Measurements from ENCODE around the gene CTSW. TPM values are rescaled to one million over a fixed set of nuclear protein-coding genes. Genes with fewer than 3 reads are reported as not detected.

CTSW gene
- total RNA-seq, 1 donor = not detected

GRCh38 chr11:65856689-65857499 lies 22.7 kb upstream of the CTSW start:
- H3K36me3 ChIP-seq (ENCODE audit: insufficient read depth, low read length) = peaks cover 49% of the 10 kb centered on the region
- H3K9me3 ChIP-seq (ENCODE audit: low read depth, low read length) = no peaks in the 10 kb centered on the region
- H2AFZ ChIP-seq (ENCODE audit: low read length) = peak overlapping the region; percentile 70
- peak overlapping the region; percentile 40 for H3K27ac ChIP-seq (ENCODE audit: low read depth, low read length)
- peak; percentile 95 for DNase-seq (ENCODE audit: insufficient read length, low spot score, missing footprints)
- peaks cover 64% of the 10 kb centered on the region for H3K79me2 ChIP-seq (ENCODE audit: insufficient read depth, low read length)
- H3K4me2 ChIP-seq (ENCODE audit: insufficient read depth, low read length) = peak overlapping the region; percentile 98
- H3K4me1 ChIP-seq (ENCODE audit: insufficient read depth, low read length) = peaks cover 41% of the 10 kb centered on the region
- TF ChIP-seq CTCF (IDR thresholded peaks at IDR 0.05; ENCODE audit: extremely low read depth, low read depth, low read length) = no peak
- peak overlapping the region; percentile 99 for H3K4me3 ChIP-seq (ENCODE audit: insufficient read depth, low read length)
- H4K20me1 ChIP-seq (ENCODE audit: insufficient read depth, low read length) = peaks cover 47% of the 10 kb centered on the region
- H3K27me3 ChIP-seq (ENCODE audit: insufficient read depth, low read length) = no peaks in the 10 kb centered on the region

- H3K36me3 ChIP-seq (ENCODE audit: insufficient read depth, low read length) = peaks cover 49% of the 10 kb centered on the region
- no peaks in the 10 kb centered on the region for H3K27me3 ChIP-seq (ENCODE audit: insufficient read depth, low read length)
- no peak overlapping the region for H2AFZ ChIP-seq (ENCODE audit: low read length)
- no peak for TF ChIP-seq CTCF (IDR thresholded peaks at IDR 0.05; ENCODE audit: extremely low read depth, low read depth, low read length)
- H3K4me1 ChIP-seq (ENCODE audit: insufficient read depth, low read length) = peaks cover 45% of the 10 kb centered on the region
- no peaks in the 10 kb centered on the region for H3K9me3 ChIP-seq (ENCODE audit: low read depth, low read length)
- H3K4me3 ChIP-seq (ENCODE audit: insufficient read depth, low read length) = peak overlapping the region; percentile 99
- no peak for DNase-seq (ENCODE audit: insufficient read length, low spot score, missing footprints)
- peak overlapping the region; percentile 40 for H3K27ac ChIP-seq (ENCODE audit: low read depth, low read length)
- H3K4me2 ChIP-seq (ENCODE audit: insufficient read depth, low read length) = peak overlapping the region; percentile 98
- H3K79me2 ChIP-seq (ENCODE audit: insufficient read depth, low read length) = peaks cover 70% of the 10 kb centered on the region
- H4K20me1 ChIP-seq (ENCODE audit: insufficient read depth, low read length) = peaks cover 47% of the 10 kb centered on the region
Measured at GRCh38 chr11:65857500-65857852, 22.2 kb upstream of the CTSW start.

- Histone ChIP-seq H3K4me2 (ENCODE audit: insufficient read depth, low read length) (peak within 1 kb of the TSS; percentile 99), H3K4me3 (ENCODE audit: insufficient read depth, low read length) (peak within 1 kb of the TSS; percentile 99), H3K27me3 (ENCODE audit: insufficient read depth, low read length) (no peaks in the 10 kb centered on the region), H3K4me1 (ENCODE audit: insufficient read depth, low read length) (peaks cover 45% of the 10 kb centered on the region), H3K79me2 (ENCODE audit: insufficient read depth, low read length) (peaks cover 74% of the 10 kb centered on the region), H2AFZ (ENCODE audit: low read length) (peak within 1 kb of the TSS; percentile 70), H3K27ac (ENCODE audit: low read depth, low read length) (peak within 1 kb of the TSS; percentile 82), H4K20me1 (ENCODE audit: insufficient read depth, low read length) (peaks cover 44% of the 10 kb centered on the region), H3K9me3 (ENCODE audit: low read depth, low read length) (no peaks in the 10 kb centered on the region), H3K36me3 (ENCODE audit: insufficient read depth, low read length) (peaks cover 51% of the 10 kb centered on the region)
- peak; percentile 99 for DNase-seq (ENCODE audit: insufficient read length, low spot score, missing footprints)
- no peak for TF ChIP-seq CTCF (IDR thresholded peaks at IDR 0.05; ENCODE audit: extremely low read depth, low read depth, low read length)
Measured at GRCh38 chr11:65857853-65858680, 21.6 kb upstream of the CTSW start, which contains the start of gene CFL1. CFL1 (minus strand) TSS chr11:65858180; CDS start chr11:65858099, 81 bp downstream.

GRCh38 chr11:65858681-65859087 lies 21.0 kb upstream of the CTSW start:
- H3K36me3 ChIP-seq (ENCODE audit: insufficient read depth, low read length) = peaks cover 50% of the 10 kb centered on the region
- H3K27ac ChIP-seq (ENCODE audit: low read depth, low read length) = peak overlapping the region; percentile 82
- H3K4me2 ChIP-seq (ENCODE audit: insufficient read depth, low read length) = peak overlapping the region; percentile 99
- no peak for TF ChIP-seq CTCF (IDR thresholded peaks at IDR 0.05; ENCODE audit: extremely low read depth, low read depth, low read length)
- H3K27me3 ChIP-seq (ENCODE audit: insufficient read depth, low read length) = no peaks in the 10 kb centered on the region
- H4K20me1 ChIP-seq (ENCODE audit: insufficient read depth, low read length) = peaks cover 41% of the 10 kb centered on the region
- H3K9me3 ChIP-seq (ENCODE audit: low read depth, low read length) = no peaks in the 10 kb centered on the region
- peaks cover 45% of the 10 kb centered on the region for H3K4me1 ChIP-seq (ENCODE audit: insufficient read depth, low read length)
- H2AFZ ChIP-seq (ENCODE audit: low read length) = peak overlapping the region; percentile 69
- H3K79me2 ChIP-seq (ENCODE audit: insufficient read depth, low read length) = peaks cover 72% of the 10 kb centered on the region
- H3K4me3 ChIP-seq (ENCODE audit: insufficient read depth, low read length) = peak overlapping the region; percentile 99
- DNase-seq (ENCODE audit: insufficient read length, low spot score, missing footprints) = no peak

Measured in osteoblast (primary cell).